ENCODE data around the gene AGO3.

Gene AGO3

DNA sequence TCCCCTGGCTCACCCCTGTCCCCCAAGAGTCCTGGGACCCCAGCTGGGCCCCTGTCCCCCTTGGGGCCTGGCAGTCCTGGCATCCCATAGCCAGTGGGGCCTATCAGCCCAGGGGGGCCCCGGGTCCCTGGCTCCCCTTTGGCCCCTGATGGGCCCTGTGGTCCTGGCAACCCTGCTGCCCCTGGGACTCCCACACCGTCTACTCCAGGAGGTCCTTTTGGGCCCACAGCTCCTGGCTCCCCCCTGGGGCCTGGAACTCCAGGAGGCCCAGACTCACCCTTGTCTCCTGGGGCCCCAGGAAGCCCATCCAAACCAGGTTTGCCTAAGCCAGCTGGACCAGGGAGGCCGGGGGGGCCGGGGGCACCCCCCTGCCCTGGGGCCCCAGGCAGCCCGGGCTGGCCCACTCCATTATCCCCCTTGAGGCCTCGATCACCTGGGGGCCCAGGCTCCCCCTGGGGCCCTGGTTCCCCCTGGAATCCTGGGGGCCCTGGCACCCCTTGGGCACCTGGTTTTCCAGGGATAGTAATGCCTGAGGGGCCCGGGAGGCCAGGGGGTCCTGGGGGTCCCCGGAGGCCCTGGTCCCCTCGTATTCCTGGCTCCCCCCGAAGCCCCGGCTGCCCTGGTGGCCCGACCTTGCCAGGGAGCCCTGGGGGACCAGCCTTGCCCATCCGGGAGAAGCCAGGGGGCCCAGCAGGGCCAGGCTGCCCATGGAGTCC is 167.9 kb downstream of the AGO3 start:
- DNase-seq, result no peak

DNA sequence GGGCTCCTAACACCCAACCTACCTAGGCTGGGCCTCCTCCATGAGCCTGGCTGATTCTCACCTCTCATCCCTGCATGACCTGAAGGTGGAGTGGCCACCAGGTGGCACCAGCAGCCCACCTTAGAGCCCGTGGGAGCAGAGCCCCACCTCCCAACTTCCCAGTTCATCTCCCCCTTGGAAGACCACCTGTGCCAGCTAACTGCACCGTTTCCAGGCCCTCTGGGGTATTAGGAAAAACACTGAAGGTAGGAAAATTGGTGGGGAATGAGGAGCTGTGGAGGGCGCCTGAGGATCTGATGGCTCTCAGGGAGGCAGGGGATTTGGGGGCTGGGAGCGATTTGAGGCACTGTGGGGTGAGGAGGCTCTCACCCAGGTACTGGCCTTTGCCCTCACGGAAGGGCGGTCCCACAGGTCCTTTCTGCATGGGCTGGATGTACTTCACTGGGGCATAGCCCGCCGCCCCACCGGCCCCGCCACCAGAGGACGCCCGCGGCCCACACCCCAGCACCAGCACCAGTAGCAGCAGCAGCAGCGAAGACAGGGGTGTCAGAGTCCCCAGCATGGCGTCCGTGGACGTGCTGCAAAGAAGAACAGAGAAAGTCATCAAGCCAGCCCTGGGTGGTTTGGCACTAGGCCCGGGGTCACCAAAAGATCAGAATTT is 168.9 kb downstream of the AGO3 start:
- peak; percentile 77 for DNase-seq

DNA sequence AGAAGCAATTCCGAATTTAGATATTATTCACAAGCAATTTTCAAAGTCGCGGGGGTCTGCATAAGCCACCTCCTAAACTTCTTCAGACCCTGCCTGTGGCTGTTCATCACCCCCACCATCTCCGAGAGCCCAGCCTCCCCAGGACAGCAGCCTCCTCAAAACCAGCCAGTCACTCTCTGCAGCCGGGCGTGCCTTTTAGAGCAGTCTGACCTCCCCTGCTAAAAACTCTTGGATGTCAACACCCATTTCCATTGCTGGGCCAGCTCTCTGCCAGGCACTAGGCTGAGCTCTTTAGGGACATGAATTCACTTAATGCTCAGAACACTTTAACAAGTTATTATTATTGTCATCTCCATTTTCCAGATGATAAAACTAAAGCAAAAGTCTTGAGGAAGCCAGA is 169.5 kb downstream of the AGO3 start:
- no peak for DNase-seq

DNA sequence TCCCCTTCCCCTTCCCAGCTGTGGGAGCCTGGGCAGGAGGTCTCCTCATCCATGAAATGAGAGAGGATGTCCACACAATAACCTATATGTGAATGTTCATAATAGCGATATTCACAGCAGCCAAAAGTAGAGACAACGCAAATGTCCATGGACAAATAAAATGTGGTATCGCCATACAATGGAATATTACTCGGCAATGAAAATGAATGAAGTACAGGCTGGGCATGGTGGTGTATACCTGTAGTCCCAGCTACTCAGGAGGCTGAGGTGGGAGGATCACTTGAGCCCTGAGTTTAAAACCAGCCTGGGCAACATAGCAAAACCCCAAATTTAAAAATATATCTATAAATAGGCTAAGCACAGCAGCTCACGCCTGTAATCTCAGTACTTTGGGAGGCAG is 170.6 kb downstream of the AGO3 start:
- DNase-seq, result no peak

DNA sequence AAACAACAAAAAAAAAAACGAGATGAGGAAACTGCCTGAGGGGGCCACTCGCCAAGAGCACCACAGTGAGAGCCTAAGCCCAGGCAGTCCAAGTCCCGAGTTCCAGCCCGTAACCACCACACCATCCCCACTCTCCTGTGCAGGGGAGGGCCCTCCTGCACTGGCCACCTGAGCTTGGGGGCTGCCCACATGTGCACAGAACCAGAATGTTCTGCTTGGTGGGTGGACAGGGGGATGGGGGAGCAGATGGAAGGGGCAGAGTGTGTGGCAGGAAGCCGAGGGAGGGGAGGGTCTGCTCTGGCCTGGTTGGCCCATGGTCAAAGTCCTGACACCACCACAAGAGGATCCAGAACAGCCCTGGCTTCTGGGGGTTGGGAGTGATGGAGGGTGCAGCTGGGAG is 175.4 kb downstream of the AGO3 start:
- no peak for DNase-seq

DNA sequence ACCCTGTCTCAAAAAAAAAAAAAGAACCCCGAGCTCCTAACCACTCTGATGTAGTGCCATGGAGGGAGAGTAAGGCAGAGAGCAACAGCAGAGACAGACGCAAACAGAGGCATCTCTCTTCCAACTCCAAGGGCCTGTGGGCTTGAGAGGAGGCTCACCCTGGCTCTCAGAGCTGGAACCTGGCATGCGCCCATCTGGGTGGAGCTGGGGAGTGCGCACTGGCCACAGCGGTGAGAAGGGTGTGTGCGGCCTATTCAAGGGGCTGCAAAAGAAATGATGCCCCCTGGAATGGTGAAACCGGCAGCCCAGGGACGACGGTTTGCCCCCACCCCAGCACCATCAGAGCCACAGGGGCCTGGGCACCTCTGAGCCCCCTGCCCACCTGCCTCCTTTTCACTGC is 176.5 kb downstream of the AGO3 start:
- DNase-seq, result no peak

DNA sequence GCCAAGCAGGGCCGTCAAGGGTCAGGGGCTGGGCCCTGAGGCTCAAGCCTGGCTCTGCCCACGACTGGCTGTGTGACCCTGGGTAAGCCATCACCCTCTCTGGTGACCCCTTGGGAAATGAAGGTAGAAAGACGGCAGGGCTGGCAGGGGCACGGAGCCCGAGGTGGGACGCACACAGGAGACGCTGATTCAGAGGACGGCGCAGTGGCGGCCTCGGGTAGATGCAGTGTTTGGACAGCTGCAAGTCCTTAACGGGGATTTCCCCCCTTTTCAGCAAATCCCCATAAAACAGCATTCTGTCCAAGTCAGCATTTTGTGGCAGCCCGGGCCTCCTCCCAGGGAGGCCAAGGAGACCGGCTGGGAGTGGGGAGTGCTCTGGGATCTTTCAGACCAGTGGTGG is 177.4 kb downstream of the AGO3 start:
- peak; percentile 90 for DNase-seq

DNA sequence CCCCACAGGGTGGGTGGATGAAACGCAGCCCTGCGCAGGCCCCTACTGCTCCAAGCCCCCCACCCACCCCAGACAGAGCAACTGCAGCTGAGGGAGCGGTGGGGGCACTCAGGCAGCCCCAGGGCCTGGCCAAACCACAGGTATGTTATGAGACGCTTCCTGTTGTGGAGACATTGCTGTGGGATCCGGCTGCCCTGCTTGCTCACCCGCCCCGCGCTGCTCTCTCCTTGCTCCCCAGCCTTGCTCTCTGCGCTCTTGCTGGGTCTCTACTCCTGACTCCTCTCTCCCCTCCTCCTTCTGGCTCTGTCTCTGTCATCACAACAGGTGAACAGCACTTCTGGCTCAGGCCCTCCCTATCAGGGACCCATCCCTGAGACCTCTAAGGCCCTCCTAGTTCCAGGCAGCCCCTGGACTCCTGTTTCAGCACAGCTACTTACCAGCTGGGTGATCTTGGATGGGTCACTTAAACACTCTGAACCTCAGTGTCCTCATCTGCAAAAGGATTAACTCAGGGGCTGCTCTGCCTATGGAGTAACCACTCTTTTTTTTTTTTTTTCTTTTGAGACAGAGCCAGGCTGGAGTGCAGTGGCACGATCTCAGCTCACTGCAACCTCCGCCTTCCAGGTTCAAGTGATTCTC is 178.3 kb downstream of the AGO3 start:
- peak; percentile 89 for DNase-seq

DNA sequence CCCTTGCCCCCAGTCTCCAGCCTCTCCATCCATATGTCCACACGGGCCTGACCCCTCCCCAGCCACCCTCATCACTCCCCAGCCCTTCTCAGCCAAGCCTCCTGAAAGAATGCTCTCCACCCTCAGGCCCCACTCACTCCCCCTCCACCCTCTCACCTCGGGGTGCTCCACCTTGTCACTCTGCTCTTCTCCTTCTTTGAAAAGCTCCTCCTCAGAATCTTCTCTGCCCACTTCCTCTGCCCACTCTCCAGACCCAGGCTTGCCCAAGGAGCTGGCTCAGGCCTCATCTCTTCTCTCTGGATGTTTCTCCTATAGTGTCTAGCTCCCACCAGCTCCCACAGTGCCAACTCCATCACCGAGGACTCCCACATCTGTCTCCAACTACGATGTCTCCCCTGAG is 180.2 kb downstream of the AGO3 start:
- DNase-seq, result no peak

DNA sequence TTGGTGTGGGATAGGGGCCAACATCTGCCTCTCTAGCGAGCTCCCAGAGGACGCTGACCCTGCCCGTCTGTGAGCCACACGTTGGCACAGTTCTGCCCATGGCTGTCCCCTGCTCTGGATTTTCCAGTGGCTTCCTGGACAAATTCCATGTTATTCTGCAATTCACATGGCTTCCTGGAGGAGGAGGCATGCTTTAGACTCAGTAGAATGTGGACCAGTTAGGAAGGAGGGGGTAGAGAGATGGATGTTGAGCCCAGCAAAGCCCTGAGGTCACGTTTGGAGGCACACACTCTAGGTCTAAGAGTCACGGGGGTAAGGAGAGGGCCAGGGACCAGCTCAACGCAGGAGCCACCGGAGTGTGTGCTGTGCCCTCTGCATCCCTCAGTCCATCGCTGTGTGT is 181.9 kb downstream of the AGO3 start:
- no peak for DNase-seq

DNA sequence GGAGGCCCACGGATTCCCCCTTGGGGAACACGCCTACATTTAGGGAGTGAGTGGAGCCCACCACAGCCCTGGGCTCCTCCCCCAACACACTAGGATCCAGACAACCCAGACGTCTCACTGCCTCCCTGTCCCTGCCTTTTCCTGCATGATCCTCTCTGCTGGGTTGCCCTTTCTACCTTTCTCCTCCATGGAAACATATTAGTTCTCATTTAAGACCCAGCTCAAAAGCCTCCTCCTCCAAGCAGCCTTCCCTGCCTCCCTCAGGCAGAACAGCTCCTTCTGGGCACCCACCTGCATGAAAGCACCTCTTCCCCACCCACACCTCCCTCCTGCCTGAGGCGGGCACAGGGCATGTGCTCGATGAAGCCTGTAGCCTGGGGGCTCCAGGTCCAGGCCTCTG is 183.5 kb downstream of the AGO3 start:
- DNase-seq, result no peak

DNA sequence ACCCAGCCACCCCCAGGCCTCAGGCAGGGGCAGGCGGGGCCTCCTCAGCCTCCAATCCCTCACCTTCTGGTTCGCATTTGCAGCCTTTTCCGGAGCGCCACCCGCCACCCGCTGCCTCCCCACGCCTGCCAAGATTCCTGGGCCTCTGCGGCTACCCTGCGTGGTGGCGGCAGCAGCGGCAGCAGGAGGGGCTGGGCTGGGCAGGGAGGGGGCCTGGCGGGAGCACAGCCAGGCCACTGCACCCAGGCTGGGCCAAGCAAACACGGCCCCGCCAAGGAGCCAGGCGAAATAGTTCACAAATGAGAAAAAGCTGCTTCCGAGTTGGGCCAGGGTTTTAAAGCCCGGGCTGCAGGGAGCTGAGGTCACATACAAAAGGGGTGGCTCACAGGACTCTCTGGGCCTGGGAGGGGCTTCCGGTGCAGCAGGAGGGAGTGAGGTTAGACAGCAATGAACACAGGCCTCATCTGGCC is 184.3 kb downstream of the AGO3 start:
- peak; percentile 89 for DNase-seq

DNA sequence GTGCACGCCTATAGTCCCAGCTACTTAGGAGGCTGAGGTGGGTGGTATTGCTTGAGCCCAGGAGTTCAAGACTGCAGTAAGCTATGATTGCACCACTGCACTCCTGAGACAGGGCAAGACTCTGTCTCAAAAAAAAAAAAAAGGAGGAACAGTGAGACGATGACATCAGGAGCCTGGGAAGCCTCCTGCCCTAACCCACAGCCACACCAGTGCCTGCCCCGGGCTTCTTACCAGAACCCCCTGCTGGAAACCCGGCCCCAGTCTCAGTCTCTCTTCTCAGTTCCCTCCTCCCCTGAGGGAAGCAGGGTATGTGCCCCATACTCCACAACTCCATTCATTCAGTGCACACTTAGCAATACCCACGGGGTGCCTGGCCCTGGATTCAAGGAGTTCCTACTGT is 185.0 kb downstream of the AGO3 start:
- peak; percentile 69 for DNase-seq

DNA sequence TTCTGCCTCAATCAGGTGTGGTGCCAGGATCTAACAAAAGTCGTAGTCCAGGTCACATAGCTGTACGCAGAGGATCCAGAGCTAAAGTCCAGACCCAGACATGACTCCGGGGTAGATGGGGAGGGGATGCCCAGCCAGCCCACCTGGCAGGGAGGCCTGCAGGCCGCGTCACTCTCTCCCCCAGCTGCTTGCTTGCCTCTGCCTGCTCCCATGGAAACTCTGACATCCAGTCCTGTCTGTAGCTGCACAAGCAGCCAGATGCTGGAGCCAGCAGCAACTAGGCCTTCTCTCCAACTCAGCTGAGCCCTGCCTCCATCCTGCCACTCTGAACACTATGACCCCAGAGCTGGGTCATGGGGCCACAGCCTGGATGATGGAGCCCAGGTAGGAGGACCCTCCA is 186.0 kb downstream of the AGO3 start:
- DNase-seq, result no peak

DNA sequence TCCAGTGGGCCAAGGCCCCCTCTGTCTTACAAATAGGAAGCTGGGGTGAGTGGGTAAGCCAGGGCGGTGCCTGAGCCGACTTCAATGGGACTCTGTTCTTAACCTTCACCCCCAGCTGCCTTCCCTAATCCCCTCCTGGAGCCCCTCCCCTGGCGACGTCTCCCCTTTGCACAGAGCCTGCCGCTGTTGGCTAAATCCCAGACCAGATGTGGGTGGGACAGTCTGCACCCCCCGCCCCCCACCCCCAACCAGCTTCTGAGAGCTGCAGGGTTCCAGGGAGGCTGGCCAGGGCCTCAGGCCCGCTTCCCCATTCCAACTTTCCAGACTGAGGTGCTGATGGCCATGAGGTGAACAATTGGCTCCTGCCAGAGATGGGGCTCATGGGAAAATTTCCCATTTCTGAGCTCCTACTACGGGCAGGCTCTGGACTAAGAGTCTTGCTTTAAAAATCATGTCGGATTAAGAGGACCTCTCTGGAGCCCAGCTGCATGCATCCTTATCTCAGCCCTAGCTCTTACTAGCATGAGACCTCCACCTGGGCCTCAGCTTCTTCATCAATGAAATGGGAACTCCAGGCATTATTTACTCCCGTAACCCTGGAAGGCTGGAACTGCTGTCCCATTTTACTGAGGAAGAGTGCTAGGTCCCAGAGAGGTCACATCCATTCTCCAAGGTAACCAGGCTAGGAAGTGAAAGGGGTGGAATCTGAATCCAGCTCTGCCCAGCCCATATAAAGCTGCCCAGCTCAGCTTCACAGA is 187.7 kb downstream of the AGO3 start:
- DNase-seq, result no peak

DNA sequence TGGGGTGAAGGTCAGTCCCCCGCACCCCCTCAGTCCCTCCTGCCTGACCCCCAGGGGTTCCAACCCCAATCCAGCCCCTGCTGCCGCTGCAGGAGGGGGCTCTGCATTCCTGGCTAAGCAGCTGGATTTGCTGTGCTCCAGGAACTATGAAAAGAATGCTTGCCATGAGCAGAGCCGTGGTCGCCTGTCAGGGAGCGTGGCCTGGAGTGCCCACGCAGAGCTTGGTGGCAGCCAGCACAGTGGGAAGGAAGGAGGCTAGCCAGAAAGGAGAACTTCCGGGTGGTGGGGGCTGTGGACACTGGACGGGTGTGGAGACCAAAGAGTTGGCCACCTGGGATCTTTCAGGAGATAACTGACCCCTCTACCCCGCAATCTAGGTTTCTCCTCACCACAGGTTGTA is 188.6 kb downstream of the AGO3 start:
- no peak for DNase-seq

All from EL (cell line).